ENCODE results near the gene ATXN1. TPM values are rescaled to one million over a fixed set of nuclear protein-coding genes. Genes with fewer than 3 reads are reported as not detected.

The ATXN1 gene
- total and polyA plus RNA-seq, 3 donors from 2014 or later: 12.8 to 84.1 (median 64.3) TPM

DNA sequence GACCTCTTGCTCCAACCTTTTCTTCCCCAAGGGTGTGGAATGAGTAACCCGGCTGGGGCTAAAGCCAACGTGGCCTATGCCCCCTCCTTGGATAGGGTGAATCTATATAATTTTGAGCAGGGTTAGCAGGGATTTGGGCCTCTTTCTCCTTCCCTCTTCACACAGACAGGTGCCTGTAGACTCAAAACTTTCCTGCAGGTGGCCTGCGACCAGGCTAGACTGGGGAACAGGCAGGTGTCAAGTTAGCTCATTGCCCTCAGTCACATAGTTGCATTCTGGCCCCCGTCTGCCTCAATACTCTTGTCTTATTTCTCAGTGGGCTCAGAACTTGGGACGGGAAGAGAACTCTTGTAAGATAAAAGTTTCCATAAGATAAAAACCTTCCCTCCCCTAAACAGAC, 243.0 kb downstream of the ATXN1 start:
- H3K4me3 ChIP-seq: no peak overlapping the region
- H3K27ac ChIP-seq: no peak overlapping the region
- H3K36me3 ChIP-seq (ENCODE audit: low read depth, missing control alignments): no peaks in the 10 kb centered on the region
- TF ChIP-seq POLR2A (IDR thresholded peaks at IDR 0.05) (no peak), CTCF (IDR thresholded peaks at IDR 0.05) (no peak)
- no peaks in the 10 kb centered on the region for H3K9me3 ChIP-seq
- 61 to 78% methylated on average over 5 of the region's 5 CpGs for WGBS, 2 donors
- peaks cover 13% of the 10 kb centered on the region for H3K4me1 ChIP-seq
- H3K27me3 ChIP-seq: no peaks in the 10 kb centered on the region
- no peak for DNase-seq
- intact Hi-C loops (cut with DNase I; ENCODE audit: low total_unique reads): no loop called here

DNA sequence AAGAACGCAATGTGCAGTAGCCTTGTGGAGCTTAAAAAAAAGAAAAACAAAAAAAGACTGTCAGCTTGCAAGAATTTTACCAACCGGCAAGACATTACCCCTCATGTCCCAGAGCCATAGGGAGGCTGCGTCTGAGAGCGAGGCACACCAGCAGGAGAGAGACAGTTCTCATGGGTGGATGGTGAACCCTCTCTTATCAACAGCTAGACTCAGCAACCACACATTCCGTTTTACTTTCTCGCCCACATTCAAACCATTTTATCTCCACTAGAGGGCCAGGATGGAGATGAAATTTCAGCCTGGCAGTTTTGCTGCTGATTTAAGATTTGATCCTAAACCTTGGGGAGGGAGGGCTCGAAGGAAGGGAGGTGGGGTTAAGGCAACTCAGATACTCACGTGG, 247.0 kb downstream of the ATXN1 start:
- intact Hi-C loops (cut with DNase I; ENCODE audit: low total_unique reads): no loop called here
- Histone ChIP-seq H3K27me3 (no peaks in the 10 kb centered on the region), H3K27ac (no peak overlapping the region), H3K4me3 (no peak overlapping the region), H3K4me1 (peaks cover 15% of the 10 kb centered on the region), H3K9me3 (no peaks in the 10 kb centered on the region), H3K36me3 (ENCODE audit: low read depth, missing control alignments) (no peaks in the 10 kb centered on the region)
- WGBS, 2 donors: 29 to 37% methylated on average over 8 of the region's 8 CpGs
- peak; percentile 26 for DNase-seq
- TF ChIP-seq CTCF (IDR thresholded peaks at IDR 0.05): peak; percentile 41 to 54 (median 51)
- TF ChIP-seq POLR2A (IDR thresholded peaks at IDR 0.05): no peak

DNA sequence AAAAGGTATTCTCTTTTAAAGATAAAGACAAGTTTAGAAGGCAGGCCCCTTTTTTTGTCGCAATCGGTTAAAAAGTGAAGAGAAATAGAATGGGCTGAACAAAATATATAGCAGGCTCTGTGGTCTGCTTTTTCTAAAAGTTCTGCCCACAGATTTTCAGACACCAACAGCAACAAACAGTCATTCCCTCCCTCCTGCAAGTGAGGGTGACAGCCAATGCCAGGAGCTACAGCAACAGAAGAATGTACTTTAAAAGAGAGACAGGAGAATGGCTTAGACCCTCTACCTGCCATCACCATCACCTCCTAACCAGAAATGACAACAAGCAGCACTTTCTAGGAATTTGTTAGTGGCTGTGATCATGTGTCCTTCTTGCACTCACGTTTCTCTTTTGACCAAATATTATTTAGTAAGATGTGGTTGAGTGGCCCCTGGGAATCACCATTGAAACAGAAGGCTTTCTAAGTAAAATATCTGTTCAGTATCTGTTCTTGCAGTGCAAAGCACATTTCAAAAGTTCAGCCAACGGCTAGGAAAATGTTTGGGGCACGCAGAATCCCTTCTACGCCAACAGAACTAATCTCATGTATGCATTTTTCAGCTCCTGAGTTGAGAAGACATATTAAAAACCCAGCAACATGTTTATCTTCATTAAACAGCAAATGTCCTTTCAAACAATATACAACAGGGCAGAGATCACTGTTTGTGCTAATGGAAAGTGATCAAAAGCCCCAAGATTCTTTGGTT, 248.5 kb downstream of the ATXN1 start:
- Histone ChIP-seq H3K36me3 (ENCODE audit: low read depth, missing control alignments) (no peaks in the 10 kb centered on the region), H3K27ac (no peak overlapping the region), H3K9me3 (no peaks in the 10 kb centered on the region), H3K27me3 (no peaks in the 10 kb centered on the region), H3K4me1 (peaks cover 15% of the 10 kb centered on the region), H3K4me3 (no peak overlapping the region)
- intact Hi-C loops (cut with DNase I; ENCODE audit: low total_unique reads): no loop called here
- WGBS, 2 donors: 70 to 78% methylated on average over 6 of the region's 6 CpGs
- DNase-seq: no peak
- TF ChIP-seq POLR2A (IDR thresholded peaks at IDR 0.05) (no peak), CTCF (IDR thresholded peaks at IDR 0.05) (no peak)

- no peaks in the 10 kb centered on the region for H3K27me3 ChIP-seq
Measured at GRCh38 chr6:16511723-16512489, 249.4 kb downstream of the ATXN1 start.

More at GRCh38 chr6:16511723-16512489, 249.4 kb downstream of the ATXN1 start:
- 68 to 69% methylated on average over 10 of the region's 10 CpGs for WGBS, 2 donors
- Histone ChIP-seq H3K9me3 (no peaks in the 10 kb centered on the region), H3K4me1 (peaks cover 15% of the 10 kb centered on the region), H3K4me3 (no peak overlapping the region), H3K27ac (no peak overlapping the region), H3K36me3 (ENCODE audit: low read depth, missing control alignments) (no peaks in the 10 kb centered on the region)
- no peak for DNase-seq
- intact Hi-C loops (cut with DNase I; ENCODE audit: low total_unique reads): no loop called here
- no peak for TF ChIP-seq POLR2A (IDR thresholded peaks at IDR 0.05)
- no peak for TF ChIP-seq CTCF (IDR thresholded peaks at IDR 0.05)

Measured in testis (tissue), 3 donors.